Activated B cell treated with CpG ODN at 0.5 μM for 24 hours (primary cell): ENCODE measurements around the gene DOCK2. TPM values are rescaled to one million over a fixed set of nuclear protein-coding genes. Genes with fewer than 3 reads are reported as not detected.

Experiments
- ATAC-seq: fragments of 200-7000 bp; cut with Tn5 transposase; one replicate; pipeline ENCODE4 v1.10.0; 2021; ENCODE audit warnings: low read depth, mild to moderate bottlenecking, moderate library complexity
- CTCF ChIA-PET: fragments of 350-600 bp; sonication (Branson Sonifier 250); formaldehyde crosslinking; loops from one replicate; lab custom pipeline; 2021; ENCODE audit warnings: antibody characterized with exemption; lab: Charles Lee
- POLR2A ChIA-PET: fragments of 350-600 bp; sonication (Branson Sonifier 250); formaldehyde crosslinking; loops from one replicate; lab custom pipeline; 2021; ENCODE audit warnings: antibody characterized with exemption; lab: Charles Lee
- DNase-seq: peaks from one replicate; pipeline ENCODE4 v3.0.0; 2022
- H3K27ac Mint-ChIP-seq: one replicate; pipeline ENCODE4 v1.8.0; 2020; ENCODE audit warnings: mixed read lengths
- H3K27me3 Mint-ChIP-seq: one replicate; pipeline ENCODE4 v1.8.0; 2021; ENCODE audit warnings: mixed read lengths
- H3K36me3 Mint-ChIP-seq: one replicate; pipeline ENCODE4 v1.8.0; 2021; ENCODE audit warnings: low read depth, mixed read lengths
- H3K4me1 Mint-ChIP-seq: one replicate; pipeline ENCODE4 v1.8.0; 2021; ENCODE audit warnings: mixed read lengths
- H3K4me3 Mint-ChIP-seq: one replicate; pipeline ENCODE4 v1.8.0; 2020; ENCODE audit warnings: mild to moderate bottlenecking, mixed read lengths
- H3K9me3 Mint-ChIP-seq: one replicate; pipeline ENCODE4 v1.8.0; 2020; ENCODE audit warnings: mixed read lengths
- intact Hi-C: fragments of 100-400 bp; cut with micrococcal nuclease; formaldehyde crosslinking; loops from one replicate; pipeline ENCODE4 v1.15.1; 2024
- total RNA-seq: library from RNA; stranded (reverse); gene quantifications from 2 replicates; pipeline ENCODE4 v1.2.3, GENCODE V29; 2022
- TF ChIP-seq, protein P1 (sequence below): fragments of 200-600 bp; IDR thresholded peaks from one replicate; pipeline ENCODE4 v1.8.0; 2022; ENCODE audit warnings: antibody characterized with exemption, mild to moderate bottlenecking

Gene DOCK2
- total RNA-seq, 1 donor from 2014 or later: 344 TPM

- H3K9me3 Mint-ChIP-seq: peaks cover 9% of the 10 kb centered on the region
- intact Hi-C loops: no loop called here
- DNase-seq (no peak), ATAC-seq (no peak)
- no peaks in the 10 kb centered on the region for H3K36me3 Mint-ChIP-seq
- no peak overlapping the region for H3K4me3 Mint-ChIP-seq
- ChIA-PET CTCF (no interaction called here), POLR2A (no interaction called here)
- H3K27me3 Mint-ChIP-seq: peaks cover 5% of the 10 kb centered on the region
- TF ChIP-seq, protein P1, sequence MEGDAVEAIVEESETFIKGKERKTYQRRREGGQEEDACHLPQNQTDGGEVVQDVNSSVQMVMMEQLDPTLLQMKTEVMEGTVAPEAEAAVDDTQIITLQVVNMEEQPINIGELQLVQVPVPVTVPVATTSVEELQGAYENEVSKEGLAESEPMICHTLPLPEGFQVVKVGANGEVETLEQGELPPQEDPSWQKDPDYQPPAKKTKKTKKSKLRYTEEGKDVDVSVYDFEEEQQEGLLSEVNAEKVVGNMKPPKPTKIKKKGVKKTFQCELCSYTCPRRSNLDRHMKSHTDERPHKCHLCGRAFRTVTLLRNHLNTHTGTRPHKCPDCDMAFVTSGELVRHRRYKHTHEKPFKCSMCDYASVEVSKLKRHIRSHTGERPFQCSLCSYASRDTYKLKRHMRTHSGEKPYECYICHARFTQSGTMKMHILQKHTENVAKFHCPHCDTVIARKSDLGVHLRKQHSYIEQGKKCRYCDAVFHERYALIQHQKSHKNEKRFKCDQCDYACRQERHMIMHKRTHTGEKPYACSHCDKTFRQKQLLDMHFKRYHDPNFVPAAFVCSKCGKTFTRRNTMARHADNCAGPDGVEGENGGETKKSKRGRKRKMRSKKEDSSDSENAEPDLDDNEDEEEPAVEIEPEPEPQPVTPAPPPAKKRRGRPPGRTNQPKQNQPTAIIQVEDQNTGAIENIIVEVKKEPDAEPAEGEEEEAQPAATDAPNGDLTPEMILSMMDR: no peak
- H3K4me1 Mint-ChIP-seq: no peaks in the 10 kb centered on the region
- H3K27ac Mint-ChIP-seq: no peak overlapping the region
These were observed 494.2 kb downstream of the DOCK2 start for GRCh38 chr5:170131235-170131634.

DNA sequence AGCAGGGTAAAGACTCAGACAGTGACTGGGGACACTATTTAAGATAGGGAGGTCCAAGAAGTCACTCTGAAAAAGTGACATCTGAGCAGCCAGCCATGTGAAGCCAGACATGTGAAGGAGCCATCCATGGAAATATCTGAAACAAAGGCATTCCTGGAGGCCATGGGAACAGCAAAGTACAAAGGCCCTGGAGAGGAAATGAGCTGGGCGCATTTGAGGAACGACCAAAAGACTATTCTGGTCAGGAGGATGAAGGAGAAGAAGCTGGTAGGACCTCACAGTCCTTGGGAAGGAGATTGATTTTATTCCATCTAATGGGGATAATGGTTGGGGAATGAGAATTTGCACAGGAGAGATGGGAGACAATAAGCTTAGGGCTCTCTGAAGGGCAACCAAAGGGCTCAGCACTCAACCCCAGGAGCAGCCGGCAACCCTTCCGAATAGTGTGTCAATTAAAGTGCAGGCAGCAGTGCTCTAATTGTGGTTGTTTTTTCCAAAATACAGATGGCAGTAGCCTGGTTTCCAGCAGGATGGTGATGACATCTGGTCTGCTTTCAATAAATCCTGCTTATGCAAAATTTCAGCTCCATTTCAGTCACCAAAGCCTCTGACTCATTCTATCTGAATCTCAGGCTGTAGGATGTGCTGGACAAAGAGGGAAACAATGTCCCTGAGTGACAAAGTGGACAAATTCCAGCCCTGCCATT is 495.3 kb downstream of the DOCK2 start:
- Mint-ChIP-seq H3K4me1 (no peaks in the 10 kb centered on the region), H3K27me3 (peaks cover 5% of the 10 kb centered on the region), H3K36me3 (no peaks in the 10 kb centered on the region), H3K9me3 (no peaks in the 10 kb centered on the region), H3K27ac (no peak overlapping the region), H3K4me3 (no peak overlapping the region)
- intact Hi-C loops: no loop called here
- CTCF ChIA-PET: no interaction called here
- ATAC-seq (no peak), DNase-seq (no peak)
- POLR2A ChIA-PET: no interaction called here
- TF ChIP-seq, protein P1: no peak

Other genes with a start within 250 kb of the DOCK2 start
- gene SPDL1, start 53.5 kb upstream of the DOCK2 start, total RNA-seq: 13.3 and 20.6 TPM in 2 replicates